ENCODE measurements around the gene METTL16. TPM values are rescaled to one million over a fixed set of nuclear protein-coding genes. Genes with fewer than 3 reads are reported as not detected.

Gene METTL16
- total and polyA plus RNA-seq, 9 of the 15 experiments (the other 6 are each of a cell fraction or from before 2014, with no cell fraction given), result 12.1 to 30.5 (median 19.8) TPM

- no peak for ATAC-seq
- no peak for FAIRE-seq
- intact Hi-C loops (cut with micrococcal nuclease) (no loop called here), in situ Hi-C loops (cut with MboI) (no loop called here)
- H4K20me1 ChIP-seq (replicated peaks; ENCODE audit: control insufficient read depth, insufficient read depth, low read length), result no peaks in the 10 kb centered on the region
- no peaks in the 10 kb centered on the region for H3K9me1 ChIP-seq (ENCODE audit: control insufficient read depth, insufficient read depth, low read length)
- TF ChIP-seq FOXJ2 (tag; IDR thresholded peaks at IDR 0.05) (no peak), ZKSCAN8 (CRISPR knock-in tag; IDR thresholded peaks at IDR 0.05) (no peak), KDM1A (IDR thresholded peaks at IDR 0.05) (no peak), HNRNPK (IDR thresholded peaks at IDR 0.05; ENCODE audit: low read depth, low read length, poor library complexity, severe bottlenecking) (no peak), ZFP1 (CRISPR knock-in tag; IDR thresholded peaks at IDR 0.05) (no peak)
- H2AFZ ChIP-seq (ENCODE audit: low read depth, low read length), result no peak overlapping the region
- no peaks in the 10 kb centered on the region for H3K27me3 ChIP-seq (ENCODE audit: control insufficient read depth in 2 of 2, insufficient read depth in 2 of 2, low read length in 2 of 2)
- no TSS peak for BruUV-seq (replicated peaks)
- H3K4me3 ChIP-seq, result no peak overlapping the region
- no peak overlapping the region for H3K27ac ChIP-seq (ENCODE audit: extremely low read depth, low read depth, low read length)
- H3K79me2 ChIP-seq (ENCODE audit: control insufficient read depth, insufficient read depth, low read length), result no peaks in the 10 kb centered on the region
- WGBS (ENCODE audit: insufficient coverage, low coverage, missing lambda C conversion rate), result 100% methylated on average over 3 of the region's 3 CpGs
- POLR2A ChIA-PET, result interaction anchor here (0.8 kb wide), 1 partner anchor 178 kb away, joined by 3 read pairs; no protein-coding TSS in a partner anchor
- H3K4me2 ChIP-seq (ENCODE audit: insufficient read depth, low read length), result no peak overlapping the region
- H3K4me1 ChIP-seq (replicated peaks in 1 of 2; ENCODE audit: control insufficient read depth in 2 of 2, insufficient read depth in 2 of 2, low read length in 2 of 2), result no peaks in the 10 kb centered on the region
- peaks cover 36% of the 10 kb centered on the region; the same call in 2 of the 3 replicates for H3K36me3 ChIP-seq (ENCODE audit: control insufficient read depth, insufficient read depth, low read length)
- CTCF ChIA-PET (ENCODE audit: low intra/inter-chr PET ratio), result no interaction called here
- no peak for DNase-seq (ENCODE audit: extremely low read depth in 1 of 4, low spot score in 3 of 4)
- H3K9ac ChIP-seq (ENCODE audit: insufficient read depth in 1 of 2, low read depth in 2 of 2, low read length in 2 of 2), result no peak overlapping the region
- no peaks in the 10 kb centered on the region for H3K9me3 ChIP-seq (replicated peaks; ENCODE audit: control insufficient read depth, insufficient read depth, low read depth, low read length)
These were observed 55.7 kb downstream of the METTL16 start for GRCh38 chr17:2455956-2456355.

DNA sequence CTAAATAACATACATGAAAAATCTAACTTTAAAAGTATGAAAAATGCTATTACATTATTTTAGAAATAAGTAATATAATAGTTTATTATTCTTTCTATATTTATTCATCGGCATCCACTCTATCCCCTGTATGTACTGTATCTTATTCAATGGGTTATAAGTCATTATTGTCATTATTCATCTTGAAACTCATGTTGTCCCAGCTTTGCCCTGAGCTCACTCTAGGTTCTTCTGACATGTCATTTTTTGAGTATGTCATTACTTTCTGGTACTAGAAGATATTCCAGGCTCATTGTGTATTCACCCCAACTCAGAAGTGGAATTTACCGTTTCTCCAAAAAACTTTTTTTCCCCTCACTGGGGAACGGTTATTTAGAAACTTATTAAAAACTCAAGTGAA, 57.8 kb downstream of the METTL16 start:
- no peak for ATAC-seq
- H3K36me3 ChIP-seq (ENCODE audit: control insufficient read depth, insufficient read depth, low read length), result peaks cover 23% of the 10 kb centered on the region; the same call in 1 of the 3 replicates
- TF ChIP-seq KLF1 (tag; IDR thresholded peaks at IDR 0.05) (no peak), ZNF780A (CRISPR knock-in tag; IDR thresholded peaks at IDR 0.05) (no peak), MBD1 (CRISPR knock-in tag; IDR thresholded peaks at IDR 0.05) (no peak), TEAD2 (tag; IDR thresholded peaks at IDR 0.05) (no peak), ZNF124 (CRISPR knock-in tag; IDR thresholded peaks at IDR 0.05) (no peak), ZNF561 (CRISPR knock-in tag; conservative IDR thresholded peaks at IDR 0.05) (no peak), TSC22D4 (tag; IDR thresholded peaks at IDR 0.05) (no peak), EP300 (IDR thresholded peaks at IDR 0.05; ENCODE audit: low read length) (no peak)

More for the DNA sequence above, 57.8 kb downstream of the METTL16 start:
- no peak overlapping the region for H3K4me2 ChIP-seq (ENCODE audit: insufficient read depth, low read length)
- no peak overlapping the region for H3K27ac ChIP-seq (ENCODE audit: extremely low read depth, low read depth, low read length)
- no peak overlapping the region for H3K9ac ChIP-seq (ENCODE audit: insufficient read depth in 1 of 2, low read depth in 2 of 2, low read length in 2 of 2)
- no peaks in the 10 kb centered on the region for H4K20me1 ChIP-seq (replicated peaks; ENCODE audit: control insufficient read depth, insufficient read depth, low read length)
- ChIA-PET POLR2A (interaction anchor here (2.0 kb wide), 1 partner anchor 18 kb away, joined by 7 read pairs; no protein-coding TSS in a partner anchor), CTCF (ENCODE audit: low intra/inter-chr PET ratio) (no interaction called here)
- no peaks in the 10 kb centered on the region for H3K9me3 ChIP-seq (replicated peaks; ENCODE audit: control insufficient read depth, insufficient read depth, low read depth, low read length)
- no peaks in the 10 kb centered on the region for H3K79me2 ChIP-seq (ENCODE audit: control insufficient read depth, insufficient read depth, low read length)
- 92% methylated on average over 3 of the region's 3 CpGs for WGBS (ENCODE audit: insufficient coverage, low coverage, missing lambda C conversion rate)
- no TSS peak for BruUV-seq (replicated peaks)
- intact Hi-C loops (cut with micrococcal nuclease) (no loop called here), in situ Hi-C loops (cut with MboI) (no loop called here)
- H2AFZ ChIP-seq (ENCODE audit: low read depth, low read length), result no peak overlapping the region
- H3K4me1 ChIP-seq (replicated peaks in 1 of 2; ENCODE audit: control insufficient read depth in 2 of 2, insufficient read depth in 2 of 2, low read length in 2 of 2), result no peaks in the 10 kb centered on the region
- H3K9me1 ChIP-seq (ENCODE audit: control insufficient read depth, insufficient read depth, low read length), result no peaks in the 10 kb centered on the region
- FAIRE-seq, result no peak
- H3K4me3 ChIP-seq, result no peak overlapping the region
- H3K27me3 ChIP-seq (ENCODE audit: control insufficient read depth in 2 of 2, insufficient read depth in 2 of 2, low read length in 2 of 2), result no peaks in the 10 kb centered on the region
- no peak for DNase-seq (ENCODE audit: extremely low read depth in 1 of 4, low spot score in 3 of 4)

Measured in K562 (cell line).